OCI-LY1 (cell line): Measurements from ENCODE around the gene SLIT3.

Experiments
- CTCF ChIP-seq: fragments of 200-600 bp; sonication (generic), shearing (Covaris generic); IDR thresholded peaks from 2 replicates; pipeline ENCODE4 v1.5.1; 2017; ENCODE audit warnings: mild to moderate bottlenecking, antibody characterized with exemption, low read length, moderate library complexity, mixed read lengths
- EZH2 ChIP-seq: fragments of 200-600 bp; sonication (generic), shearing (Covaris generic); IDR thresholded peaks from 2 replicates; pipeline ENCODE4 v1.8.0; 2017; ENCODE audit warnings: borderline replicate concordance, mixed run types, mild to moderate bottlenecking, antibody characterized with exemption, low read length, moderate library complexity, mixed read lengths

DNA sequence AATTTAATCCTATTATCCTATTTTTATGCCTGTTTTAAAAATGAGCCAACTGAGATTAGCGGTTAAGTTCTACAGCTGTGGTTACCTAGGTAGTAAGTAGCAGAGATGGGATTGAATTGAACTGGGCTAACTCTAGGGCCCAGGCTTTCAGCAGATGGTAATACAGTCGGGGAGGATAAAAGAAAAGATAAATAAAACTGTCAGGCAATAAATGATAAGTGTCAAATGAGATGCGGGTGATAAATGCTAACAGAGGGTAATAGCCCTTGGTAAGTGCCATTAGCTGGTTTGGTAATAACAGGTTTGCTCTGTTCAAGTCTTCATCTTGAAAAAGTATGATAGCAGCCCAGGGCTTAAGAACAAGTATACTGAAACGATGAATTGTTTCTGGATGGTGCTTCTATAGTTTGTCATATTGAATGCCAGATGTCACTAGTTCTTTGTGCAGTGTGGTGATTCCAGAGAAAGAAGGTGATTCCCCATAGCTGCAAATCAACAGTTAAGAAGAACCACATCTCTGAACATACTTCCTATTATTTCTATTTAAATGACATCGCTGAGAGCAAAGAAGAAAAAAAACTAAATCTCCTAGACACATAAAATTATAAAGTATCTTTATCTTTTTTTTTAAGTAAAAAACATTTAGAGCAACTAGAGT lies 360.9 kb downstream of the SLIT3 start:
- TF ChIP-seq CTCF (no peak), EZH2 (no peak)
